ENCODE results near the gene TSN.
"Not testable (repeated sequence)": the region's sequence is repeated elsewhere in the genome, so short reads cannot be mapped to it uniquely, and the experiment has no call there.

Gene TSN

DNA sequence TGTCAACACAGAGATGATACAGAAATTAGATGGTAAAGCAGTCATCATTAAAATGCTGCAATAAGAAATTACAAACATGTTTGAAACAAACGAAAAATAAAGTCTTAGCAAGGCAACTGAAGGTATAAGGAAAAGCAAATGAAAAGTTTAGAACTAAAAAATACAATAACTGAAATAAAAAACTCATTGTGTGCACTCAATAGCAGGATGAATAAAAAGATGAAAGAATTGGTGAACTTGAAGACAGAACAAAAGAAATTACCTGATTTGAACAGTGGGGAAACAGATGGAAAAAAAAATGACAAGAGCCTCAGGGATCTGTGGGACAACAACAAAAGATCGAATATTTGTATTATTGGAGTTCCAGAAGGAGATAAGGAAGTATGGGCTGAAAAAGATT, 46.5 kb downstream of the TSN start:
- no peak for DNase-seq (ENCODE audit: low read depth in 3 of 3)

GRCh38 chr2:121803503-121803902, 48.1 kb downstream of the TSN start:
- no peak for DNase-seq (ENCODE audit: low read depth in 3 of 3)

DNA sequence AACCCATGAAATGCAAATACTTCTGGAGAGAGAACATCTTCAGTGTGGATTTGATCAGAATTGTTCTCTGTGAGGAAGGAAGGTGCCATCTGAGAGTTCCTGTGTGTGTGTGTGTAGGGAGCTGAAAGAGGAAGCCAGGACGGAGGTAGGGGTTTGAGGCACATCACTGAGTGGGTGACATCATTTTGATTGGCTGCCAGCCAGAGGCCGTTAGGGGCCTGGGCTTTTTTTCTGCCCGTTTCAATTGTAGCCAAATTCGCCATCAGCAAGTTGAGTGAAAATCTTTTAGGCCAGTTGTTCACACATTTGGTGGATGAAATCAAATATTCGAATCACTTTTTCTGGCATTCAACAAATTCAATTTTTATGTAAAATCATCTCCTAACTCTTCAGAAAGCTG, 48.9 kb downstream of the TSN start:
- no peak for DNase-seq (ENCODE audit: low read depth in 3 of 3)

- DNase-seq (ENCODE audit: low read depth in 3 of 3): no peak
These were observed 49.7 kb downstream of the TSN start for GRCh38 chr2:121804997-121805765.

- DNase-seq (ENCODE audit: low read depth in 3 of 3): no peak
These were observed 50.3 kb downstream of the TSN start for GRCh38 chr2:121805766-121806143.

GRCh38 chr2:121807771-121808170, 52.3 kb downstream of the TSN start:
- DNase-seq (ENCODE audit: low read depth in 3 of 3): not testable (repeated sequence)

- DNase-seq (ENCODE audit: low read depth in 3 of 3): no peak
These were observed 54.2 kb downstream of the TSN start for GRCh38 chr2:121809607-121810006.

- no peak for DNase-seq (ENCODE audit: low read depth in 3 of 3)
These were observed 55.8 kb downstream of the TSN start for GRCh38 chr2:121810959-121811853.

DNA sequence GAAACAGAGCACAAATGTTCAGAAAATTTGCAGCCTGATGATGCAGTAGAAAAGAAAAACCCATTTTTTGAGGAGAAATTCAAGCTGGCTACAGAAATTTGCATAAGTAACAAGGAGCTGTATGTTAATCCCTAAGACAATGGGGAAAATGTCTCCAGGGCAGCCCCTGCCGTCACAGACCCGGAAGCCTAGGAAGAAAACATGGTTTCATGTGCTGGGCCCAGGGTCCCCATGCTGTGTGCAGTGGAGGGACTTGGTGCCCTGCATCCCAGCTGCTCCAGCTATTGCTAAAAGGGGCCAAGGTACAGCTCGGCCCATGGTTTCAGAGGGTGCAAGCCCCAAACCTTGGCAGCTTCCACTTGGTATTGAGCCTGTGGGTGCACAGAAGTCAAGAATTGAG, 57.6 kb downstream of the TSN start:
- not testable (repeated sequence) for DNase-seq (ENCODE audit: low read depth in 3 of 3)

- DNase-seq (ENCODE audit: low read depth in 3 of 3): no peak
These were observed 59.8 kb downstream of the TSN start for GRCh38 chr2:121815216-121815615.

- DNase-seq (ENCODE audit: low read depth in 3 of 3): no peak
These were observed 61.3 kb downstream of the TSN start for GRCh38 chr2:121816797-121817196.

GRCh38 chr2:121817304-121817703, 61.9 kb downstream of the TSN start:
- not testable (repeated sequence) for DNase-seq (ENCODE audit: low read depth in 3 of 3)

Data from stimulated activated CD4-positive, alpha-beta T cell treated with anti-CD3 and anti-CD28 coated beads, TNF-alpha, amount 100 ng/mL, for 48 hours (primary cell).